GM18873 (cell line): ENCODE results near the gene BMPR2.
A peak's percentile ranks its signal among the peaks of the same experiment; 100 is the strongest.

ENCODE experiments used
- ATAC-seq: cut with Tn5 transposase; IDR thresholded peaks from one replicate; pipeline ENCODE4 v1.9.1; 2021; ENCODE audit warnings: mild to moderate bottlenecking, moderate library complexity, moderate number of reproducible peaks; ENCODE audit not compliant: unreplicated experiment, low FRiP score

BMPR2 gene

GRCh38 chr2:202588647-202589581, 212.8 kb downstream of the BMPR2 start:
- peak; percentile 69 for ATAC-seq

- ATAC-seq = no peak
Observed at GRCh38 chr2:202589582-202589949, 213.4 kb downstream of the BMPR2 start.

- ATAC-seq = no peak
Observed at GRCh38 chr2:202592566-202592965, 216.4 kb downstream of the BMPR2 start.

GRCh38 chr2:202599105-202599504, 223.0 kb downstream of the BMPR2 start:
- no peak for ATAC-seq

- no peak for ATAC-seq
Observed at GRCh38 chr2:202599911-202600310, 223.8 kb downstream of the BMPR2 start.

- no peak for ATAC-seq
Observed at GRCh38 chr2:202604699-202605098, 228.6 kb downstream of the BMPR2 start.

GRCh38 chr2:202605174-202605573, 229.0 kb downstream of the BMPR2 start:
- no peak for ATAC-seq

- no peak for ATAC-seq
Observed at GRCh38 chr2:202608142-202608852, 232.2 kb downstream of the BMPR2 start.

- peak; percentile 95 for ATAC-seq
Observed at GRCh38 chr2:202609381-202610145, 233.4 kb downstream of the BMPR2 start.

- ATAC-seq = no peak
Observed at GRCh38 chr2:202610380-202610779, 234.3 kb downstream of the BMPR2 start.

GRCh38 chr2:202612145-202612544, 236.0 kb downstream of the BMPR2 start:
- no peak for ATAC-seq

- no peak for ATAC-seq
Observed at GRCh38 chr2:202613479-202613878, 237.4 kb downstream of the BMPR2 start.
